ENCODE measurements around the gene FGF23.

Gene FGF23

DNA sequence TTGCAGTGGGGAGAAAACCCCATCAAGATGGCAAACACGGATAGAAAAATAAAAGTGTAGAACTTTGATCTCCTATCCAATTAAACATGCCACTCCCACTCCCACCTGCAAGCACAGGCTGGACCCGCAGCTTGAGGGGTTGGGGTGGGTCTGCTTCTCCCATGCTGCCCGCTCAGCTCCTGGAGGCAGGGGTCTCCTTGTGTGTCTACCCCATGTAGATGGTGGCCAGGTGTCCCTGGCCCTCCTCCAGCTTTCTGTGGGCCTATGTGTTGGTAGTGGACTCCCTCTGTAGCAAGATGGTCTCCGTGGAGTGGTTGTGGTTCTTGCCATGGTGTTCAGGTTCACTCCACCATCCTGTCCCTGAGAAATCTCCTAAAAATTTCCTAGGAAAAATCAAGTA, 23.5 kb upstream of the FGF23 start:
- no peak for DNase-seq (ENCODE audit: low spot score)
- TF ChIP-seq, protein P1, sequence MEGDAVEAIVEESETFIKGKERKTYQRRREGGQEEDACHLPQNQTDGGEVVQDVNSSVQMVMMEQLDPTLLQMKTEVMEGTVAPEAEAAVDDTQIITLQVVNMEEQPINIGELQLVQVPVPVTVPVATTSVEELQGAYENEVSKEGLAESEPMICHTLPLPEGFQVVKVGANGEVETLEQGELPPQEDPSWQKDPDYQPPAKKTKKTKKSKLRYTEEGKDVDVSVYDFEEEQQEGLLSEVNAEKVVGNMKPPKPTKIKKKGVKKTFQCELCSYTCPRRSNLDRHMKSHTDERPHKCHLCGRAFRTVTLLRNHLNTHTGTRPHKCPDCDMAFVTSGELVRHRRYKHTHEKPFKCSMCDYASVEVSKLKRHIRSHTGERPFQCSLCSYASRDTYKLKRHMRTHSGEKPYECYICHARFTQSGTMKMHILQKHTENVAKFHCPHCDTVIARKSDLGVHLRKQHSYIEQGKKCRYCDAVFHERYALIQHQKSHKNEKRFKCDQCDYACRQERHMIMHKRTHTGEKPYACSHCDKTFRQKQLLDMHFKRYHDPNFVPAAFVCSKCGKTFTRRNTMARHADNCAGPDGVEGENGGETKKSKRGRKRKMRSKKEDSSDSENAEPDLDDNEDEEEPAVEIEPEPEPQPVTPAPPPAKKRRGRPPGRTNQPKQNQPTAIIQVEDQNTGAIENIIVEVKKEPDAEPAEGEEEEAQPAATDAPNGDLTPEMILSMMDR (conservative IDR thresholded peaks at IDR 0.05; ENCODE audit: low read depth): no peak
- POLR2A ChIA-PET (ENCODE audit: low non-redundant PET): no interaction called here
- H3K27ac ChIP-seq: no peak overlapping the region
- CTCF ChIA-PET: no interaction called here

DNA sequence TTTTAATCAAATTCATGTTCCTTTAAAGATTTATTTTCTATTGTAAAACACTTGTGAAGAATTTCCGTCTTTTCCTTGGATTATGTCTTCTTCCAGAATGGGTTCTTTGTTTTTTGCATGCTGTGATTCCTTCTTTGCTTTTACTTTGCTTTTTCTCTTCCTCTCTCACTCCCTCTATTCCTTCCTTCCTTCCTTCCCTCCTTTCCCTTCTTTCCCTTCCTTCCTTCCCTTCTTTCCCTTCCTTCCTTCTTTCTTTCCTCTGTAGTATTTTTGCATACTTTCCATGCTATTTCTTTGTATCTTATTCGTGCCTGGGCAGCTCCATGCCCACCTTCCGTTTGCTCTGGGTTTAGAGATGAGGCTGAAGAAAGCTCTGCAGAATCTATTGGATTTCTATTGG, 21.6 kb upstream of the FGF23 start:
- DNase-seq (ENCODE audit: low spot score): no peak
- H3K27ac ChIP-seq: no peak overlapping the region
- TF ChIP-seq, protein P1 (conservative IDR thresholded peaks at IDR 0.05; ENCODE audit: low read depth): no peak
- ChIA-PET POLR2A (ENCODE audit: low non-redundant PET) (no interaction called here), CTCF (interaction anchor here (0.6 to 1.1 kb wide), 2 partner anchors 21 to 39 kb away, joined by 4 read pairs; no protein-coding TSS in a partner anchor)

DNA sequence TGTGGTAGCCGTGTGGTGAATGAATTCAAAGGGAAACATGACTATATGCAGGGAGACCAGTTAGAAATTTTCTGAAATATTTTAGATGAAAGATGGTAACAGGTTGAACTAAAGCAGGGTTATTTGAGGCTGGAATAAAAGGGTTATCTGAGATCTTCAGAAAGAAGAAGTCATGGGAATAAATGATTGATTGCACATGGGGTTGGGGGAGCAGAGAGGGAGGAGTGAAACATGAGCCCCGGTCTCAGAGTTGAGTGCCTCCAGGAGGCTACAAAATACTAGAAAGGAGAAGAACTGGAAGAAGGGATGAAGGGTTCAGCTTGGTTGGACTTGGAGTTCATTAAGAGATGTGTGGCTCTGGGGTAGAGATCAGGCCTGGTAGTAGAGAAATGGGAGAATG, 16.3 kb upstream of the FGF23 start:
- DNase-seq (ENCODE audit: low spot score): no peak
- TF ChIP-seq, protein P1 (conservative IDR thresholded peaks at IDR 0.05; ENCODE audit: low read depth): no peak
- H3K27ac ChIP-seq: no peak overlapping the region
- POLR2A ChIA-PET (ENCODE audit: low non-redundant PET): no interaction called here
- CTCF ChIA-PET: no interaction called here

DNA sequence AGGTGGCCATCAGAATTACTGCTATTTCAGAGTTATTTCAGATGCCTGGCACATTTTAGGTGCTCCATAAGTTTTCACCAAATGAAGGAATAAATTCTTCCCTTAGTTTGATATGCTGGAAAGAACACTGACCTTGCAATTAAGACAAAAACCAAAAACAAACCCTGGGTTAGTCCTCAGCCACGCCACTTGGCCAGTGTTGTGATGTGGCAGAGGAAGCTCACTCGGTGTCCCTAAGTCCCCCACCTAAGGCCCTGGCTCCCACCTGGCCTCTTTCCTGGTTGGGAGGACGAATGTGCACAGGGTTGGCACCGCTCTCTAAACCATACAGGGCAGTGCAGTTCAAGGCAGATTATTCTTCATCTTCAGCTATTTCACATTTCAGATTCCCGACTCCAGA, 13.7 kb upstream of the FGF23 start:
- POLR2A ChIA-PET (ENCODE audit: low non-redundant PET): no interaction called here
- H3K27ac ChIP-seq: no peak overlapping the region
- TF ChIP-seq, protein P1 (conservative IDR thresholded peaks at IDR 0.05; ENCODE audit: low read depth): no peak
- no peak for DNase-seq (ENCODE audit: low spot score)
- CTCF ChIA-PET: no interaction called here

DNA sequence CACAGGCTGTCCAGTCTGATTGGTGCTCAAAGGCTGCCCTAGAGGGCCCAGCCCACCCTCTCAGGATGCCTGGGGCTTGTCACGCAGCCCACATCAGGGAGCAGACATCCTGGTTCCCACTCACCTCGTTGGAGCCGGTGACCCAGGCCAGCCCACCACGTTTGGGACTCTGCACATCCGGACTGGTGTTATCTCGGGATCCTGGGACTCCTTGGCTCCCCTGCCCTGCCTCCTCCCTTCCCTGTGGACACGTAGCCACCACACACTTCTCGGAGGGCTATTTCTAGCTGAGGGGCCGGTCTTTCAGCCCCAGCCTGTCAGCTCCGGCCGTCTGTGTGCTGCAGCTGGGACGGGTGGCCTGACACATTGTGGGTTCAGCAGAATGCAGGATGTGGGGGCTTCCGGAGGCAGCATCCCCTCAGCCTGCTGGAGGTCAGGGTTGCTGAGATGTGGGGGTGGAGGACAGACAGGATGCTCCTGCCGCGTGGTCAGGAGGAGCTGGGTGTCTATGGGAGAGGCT, 12.8 kb upstream of the FGF23 start:
- CTCF ChIA-PET: no interaction called here
- POLR2A ChIA-PET (ENCODE audit: low non-redundant PET): no interaction called here
- TF ChIP-seq, protein P1 (conservative IDR thresholded peaks at IDR 0.05; ENCODE audit: low read depth): no peak
- H3K27ac ChIP-seq: no peak overlapping the region
- no peak for DNase-seq (ENCODE audit: low spot score)

DNA sequence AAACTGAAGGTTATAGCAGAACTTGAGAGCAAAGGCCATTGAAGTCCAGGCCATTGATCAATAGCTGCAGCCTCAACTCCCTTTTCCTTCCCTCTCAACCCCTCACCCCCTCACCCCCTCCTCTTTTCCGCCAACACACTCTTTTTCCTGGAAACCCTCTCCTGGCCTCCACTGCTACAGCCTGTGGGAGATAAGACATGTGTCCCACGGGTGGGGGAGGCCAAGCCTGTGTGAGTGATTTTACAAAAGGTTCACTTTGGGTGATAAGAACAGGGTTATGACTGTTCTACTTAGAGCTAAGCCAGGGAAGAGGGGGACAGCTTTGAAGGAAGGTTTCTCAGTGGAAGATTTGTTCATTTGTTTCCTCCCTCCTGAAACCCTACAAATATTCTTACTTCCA, 9.2 kb upstream of the FGF23 start:
- CTCF ChIA-PET: no interaction called here

More for the DNA sequence above, 9.2 kb upstream of the FGF23 start:
- TF ChIP-seq, protein P1 (conservative IDR thresholded peaks at IDR 0.05; ENCODE audit: low read depth): no peak
- POLR2A ChIA-PET (ENCODE audit: low non-redundant PET): no interaction called here
- H3K27ac ChIP-seq: no peak overlapping the region
- DNase-seq (ENCODE audit: low spot score): no peak

All from RWPE1 (cell line).